ENCODE measurements around the gene DENND2C. TPM values are rescaled to one million over a fixed set of nuclear protein-coding genes. Genes with fewer than 3 reads are reported as not detected.

The DENND2C gene
- total RNA-seq, result 4.1 TPM

GRCh38 chr1:114669562-114670082 lies at the start of gene DENND2C:
TSS of gene DENND2C (minus strand) at chr1:114670049. CDS start at chr1:114625984, 44,065 bp downstream.
- no peak for DNase-seq (ENCODE audit: low spot score)

GRCh38 chr1:114719424-114719787 lies 49.6 kb upstream of the DENND2C start:
- DNase-seq (ENCODE audit: low spot score), result no peak

- DNase-seq (ENCODE audit: low spot score), result no peak
These were observed 49.0 kb upstream of the DENND2C start for GRCh38 chr1:114718661-114719423.

GRCh38 chr1:114716304-114717170 lies 46.7 kb upstream of the DENND2C start, which contains the start of gene NRAS:
TSS of gene NRAS (minus strand) at chr1:114716771. CDS start at chr1:114716160, 611 bp downstream.
- DNase-seq (ENCODE audit: low spot score), result peak; percentile 95

GRCh38 chr1:114715952-114716303 lies 46.1 kb upstream of the DENND2C start:
- no peak for DNase-seq (ENCODE audit: low spot score)

GRCh38 chr1:114712977-114713376 lies 43.1 kb upstream of the DENND2C start:
- no peak for DNase-seq (ENCODE audit: low spot score)

GRCh38 chr1:114710360-114710759 lies 40.5 kb upstream of the DENND2C start:
- DNase-seq (ENCODE audit: low spot score), result no peak

- DNase-seq (ENCODE audit: low spot score), result no peak
These were observed 37.8 kb upstream of the DENND2C start for GRCh38 chr1:114707604-114708003.

GRCh38 chr1:114703242-114703641 lies 33.4 kb upstream of the DENND2C start:
- no peak for DNase-seq (ENCODE audit: low spot score)

- DNase-seq (ENCODE audit: low spot score), result no peak
These were observed 32.9 kb upstream of the DENND2C start for GRCh38 chr1:114702737-114703136.

GRCh38 chr1:114701931-114702330 lies 32.1 kb upstream of the DENND2C start:
- DNase-seq (ENCODE audit: low spot score), result no peak

- no peak for DNase-seq (ENCODE audit: low spot score)
These were observed 30.3 kb upstream of the DENND2C start for GRCh38 chr1:114700036-114700600.

- no peak for DNase-seq (ENCODE audit: low spot score)
These were observed 27.0 kb upstream of the DENND2C start for GRCh38 chr1:114696810-114697209.

GRCh38 chr1:114695430-114696058 lies 25.7 kb upstream of the DENND2C start, which contains the start of gene AMPD1:
TSS of gene AMPD1 (minus strand) at chr1:114695546. CDS start at chr1:114695471, 75 bp downstream.
- no peak for DNase-seq (ENCODE audit: low spot score)

GRCh38 chr1:114694540-114695310 lies 24.9 kb upstream of the DENND2C start:
- no peak for DNase-seq (ENCODE audit: low spot score)

GRCh38 chr1:114692947-114693346 lies 23.1 kb upstream of the DENND2C start:
- no peak for DNase-seq (ENCODE audit: low spot score)

- DNase-seq (ENCODE audit: low spot score), result no peak
These were observed 21.2 kb upstream of the DENND2C start for GRCh38 chr1:114691061-114691460.

GRCh38 chr1:114690148-114690547 lies 20.3 kb upstream of the DENND2C start:
- DNase-seq (ENCODE audit: low spot score), result no peak

- no peak for DNase-seq (ENCODE audit: low spot score)
These were observed 18.7 kb upstream of the DENND2C start for GRCh38 chr1:114688526-114688925.

GRCh38 chr1:114685851-114686250 lies 16.0 kb upstream of the DENND2C start:
- no peak for DNase-seq (ENCODE audit: low spot score)

- DNase-seq (ENCODE audit: low spot score), result no peak
These were observed 7.8 kb upstream of the DENND2C start for GRCh38 chr1:114677691-114678090.
